PC-3 (cell line): ENCODE measurements around the gene ABCB10.

Experiments
- CTCF ChIP-seq: fragments of 300-600 bp; sonication (generic); conservative IDR thresholded peaks from 2 replicates; pipeline ENCODE4 v1.5.1; 2017; ENCODE audit warnings: antibody characterized with exemption, low read depth, mild to moderate bottlenecking, low read length
- EZH2 ChIP-seq: fragments of 300-600 bp; sonication (generic); IDR thresholded peaks from one replicate; pipeline ENCODE4 v1.6.1; 2017; ENCODE audit warnings: antibody characterized with exemption, mild to moderate bottlenecking, low read length; ENCODE audit not compliant: unreplicated experiment
- EZH2phosphoT487 ChIP-seq: fragments of 300-600 bp; sonication (generic); IDR thresholded peaks from 2 replicates; pipeline ENCODE4 v1.6.1; 2018; ENCODE audit warnings: mild to moderate bottlenecking, antibody characterized with exemption, low read length, borderline replicate concordance

- TF ChIP-seq EZH2 (no peak), CTCF (no peak), EZH2phosphoT487 (no peak)
Observed at GRCh38 chr1:229570305-229570704, 11.8 kb upstream of the ABCB10 start.
